GM18951 (cell line): Measurements from ENCODE around the gene CISH.

ENCODE experiments used
- POLR2A ChIP-seq: IDR thresholded peaks from 4 replicates; pipeline ENCODE4 v1.6.1; 2011; ENCODE audit warnings: mild to moderate bottlenecking; ENCODE audit not compliant: insufficient read length, insufficient read depth; ENCODE audit errors: extremely low read depth
- in situ Hi-C: fragments of 300-500 bp; cut with MboI; formaldehyde crosslinking; loops from one replicate; pipeline ENCODE4 v1.12.0; 2022; ENCODE audit warnings: low sequenced_read_pairs, mixed read lengths, inconsistent platforms; ENCODE audit not compliant: unreplicated experiment

CISH gene

DNA sequence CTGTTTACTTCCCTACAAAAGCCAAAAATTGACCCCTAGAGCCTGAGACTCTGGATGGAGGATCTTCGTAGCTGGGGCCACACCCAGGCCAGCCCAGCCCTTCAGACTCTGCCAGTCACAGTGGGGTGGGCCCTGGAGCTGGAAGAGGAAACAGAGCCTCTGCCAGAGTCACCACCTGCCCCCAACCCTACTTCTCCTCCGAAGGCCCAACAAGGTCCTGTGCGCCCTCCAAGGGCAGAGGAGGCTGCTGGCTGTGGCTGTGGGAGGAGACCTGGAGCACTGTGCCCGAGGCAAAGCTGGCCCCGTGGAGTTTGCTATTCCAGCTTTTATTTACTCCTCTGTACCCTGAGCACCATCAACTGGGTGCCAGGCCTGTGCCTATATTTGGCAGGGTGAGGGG is 19.0 kb downstream of the CISH start:
- in situ Hi-C loops, result loop anchor here (10.0 kb wide), 1 partner anchor 618 kb away; no protein-coding TSS in a partner anchor
- TF ChIP-seq POLR2A, result no peak

DNA sequence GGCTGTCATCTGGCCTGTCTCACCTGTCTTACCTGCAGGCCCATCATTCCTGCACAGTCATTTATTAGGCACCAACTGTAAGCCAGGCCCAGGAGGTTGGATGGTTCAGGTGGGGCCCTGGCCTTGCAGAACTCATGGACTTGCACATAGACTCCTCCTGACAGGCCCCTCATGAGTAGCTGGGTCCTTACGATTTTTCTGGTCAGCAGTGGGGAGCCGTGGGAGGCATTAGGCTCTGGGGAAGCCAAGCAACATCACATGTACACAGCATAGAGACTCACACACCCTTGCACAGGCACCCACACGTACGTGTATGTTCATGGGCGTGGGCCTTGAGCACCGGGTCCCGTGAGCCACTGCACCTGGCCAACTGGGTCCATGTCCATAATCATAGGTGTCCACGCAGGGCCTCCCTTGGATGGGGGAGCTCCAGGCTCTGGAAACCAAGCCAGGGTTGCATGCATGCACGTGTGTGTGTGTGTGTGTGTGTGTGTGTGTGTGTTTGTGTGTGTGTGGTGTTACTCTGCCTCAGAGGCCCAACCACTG is 20.3 kb downstream of the CISH start:
- in situ Hi-C loops, result loop anchor here (10.0 kb wide), 1 partner anchor 616 kb away; no protein-coding TSS in a partner anchor
- TF ChIP-seq POLR2A, result no peak

DNA sequence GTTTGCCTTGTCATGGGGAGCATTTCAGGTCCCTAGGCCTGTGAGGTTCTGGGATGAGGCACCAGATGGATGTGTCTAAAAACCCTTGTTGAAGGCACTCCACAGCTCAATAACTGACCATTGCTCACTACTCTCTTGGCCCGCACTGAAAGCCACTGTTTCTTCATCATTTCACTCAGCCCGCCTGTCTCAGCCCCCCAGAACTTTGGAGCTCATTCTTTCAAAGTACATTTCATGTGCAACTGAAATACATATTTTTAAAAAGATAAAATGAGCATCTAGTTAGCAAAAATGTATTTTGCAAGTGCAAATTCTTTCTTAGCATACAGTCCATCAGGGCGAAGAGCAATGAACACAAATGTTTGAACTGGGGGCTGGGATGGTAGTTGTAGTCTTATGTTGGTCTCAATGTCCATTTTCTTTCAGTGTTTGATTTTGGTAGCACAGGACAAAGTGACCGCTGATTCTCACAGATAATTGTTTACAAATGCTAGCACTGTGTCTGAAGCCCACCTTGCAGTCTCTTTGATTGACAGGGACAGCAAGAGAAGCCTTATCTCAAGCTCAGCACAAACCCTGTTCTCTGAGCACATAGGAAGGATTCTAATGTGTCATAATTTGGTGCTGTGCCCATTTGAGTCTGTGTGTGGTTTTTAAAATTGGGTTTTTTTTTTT is 22.7 kb downstream of the CISH start:
- in situ Hi-C loops, result no loop called here
- TF ChIP-seq POLR2A, result peak; percentile 5

DNA sequence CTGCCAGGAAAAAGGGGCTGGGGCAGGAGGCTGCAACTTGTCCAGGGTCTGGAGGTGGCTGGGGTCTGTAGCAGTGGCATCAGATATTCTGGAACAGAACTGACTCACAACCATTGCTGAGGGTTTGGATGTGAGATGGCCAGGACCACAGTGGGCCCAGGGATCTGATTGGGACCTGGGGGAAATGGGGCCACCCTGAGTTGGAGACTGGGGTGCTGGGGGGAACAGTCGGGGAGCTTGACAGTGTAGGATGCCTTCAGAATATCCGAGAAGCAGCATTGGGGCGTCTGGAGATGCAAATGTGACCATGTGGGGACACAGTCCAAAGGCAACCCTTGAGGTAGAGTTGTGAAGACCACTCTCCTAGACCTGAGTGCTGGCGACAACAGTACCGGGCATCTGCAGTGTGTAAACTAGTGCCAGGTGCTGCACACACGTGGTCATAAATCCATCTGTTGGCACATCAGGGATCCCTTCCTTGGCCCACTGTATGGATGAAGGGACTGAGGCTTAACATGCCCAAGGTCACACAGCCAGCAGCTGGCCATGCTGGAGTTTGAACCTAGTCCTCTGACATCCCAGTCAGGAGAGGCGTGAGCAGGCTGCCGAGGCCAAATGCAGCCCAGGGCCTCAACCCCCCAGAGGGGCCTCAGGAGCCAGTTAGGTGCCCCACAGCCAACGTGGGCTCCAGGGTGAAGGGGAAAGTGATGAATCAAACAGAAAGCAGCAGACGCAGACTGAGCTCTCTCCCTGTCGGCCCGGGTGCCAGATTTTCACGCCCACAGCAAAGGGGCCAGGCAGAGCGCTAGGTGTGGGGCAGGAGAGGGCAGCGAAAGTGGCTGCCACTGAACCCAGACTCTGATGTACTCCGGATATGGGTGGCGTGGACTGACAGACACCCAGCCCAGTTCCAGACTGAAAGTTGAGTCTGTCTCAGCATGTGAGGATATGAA is 23.5 kb downstream of the CISH start:
- in situ Hi-C loops, result no loop called here
- TF ChIP-seq POLR2A, result peak; percentile 32

DNA sequence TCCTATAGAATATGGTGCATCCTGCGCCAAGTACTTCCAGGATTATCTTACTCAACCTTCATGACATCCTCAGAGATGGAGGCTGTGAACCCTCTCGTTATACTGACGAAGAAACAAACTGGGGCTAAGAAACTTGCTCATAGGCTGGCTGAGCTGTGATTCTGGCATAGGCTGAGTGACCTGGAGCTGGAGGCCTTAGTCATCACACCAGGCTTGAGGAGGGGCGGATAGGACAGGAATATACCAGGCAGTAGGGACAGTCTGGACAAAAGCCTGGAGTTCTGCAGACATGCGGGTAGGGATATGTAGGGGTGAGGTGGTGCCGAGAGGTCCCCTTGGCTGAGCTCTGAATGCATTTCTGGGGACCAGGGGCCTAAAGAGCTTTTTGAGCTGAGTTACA is 24.2 kb downstream of the CISH start:
- in situ Hi-C loops, result no loop called here
- no peak for TF ChIP-seq POLR2A

DNA sequence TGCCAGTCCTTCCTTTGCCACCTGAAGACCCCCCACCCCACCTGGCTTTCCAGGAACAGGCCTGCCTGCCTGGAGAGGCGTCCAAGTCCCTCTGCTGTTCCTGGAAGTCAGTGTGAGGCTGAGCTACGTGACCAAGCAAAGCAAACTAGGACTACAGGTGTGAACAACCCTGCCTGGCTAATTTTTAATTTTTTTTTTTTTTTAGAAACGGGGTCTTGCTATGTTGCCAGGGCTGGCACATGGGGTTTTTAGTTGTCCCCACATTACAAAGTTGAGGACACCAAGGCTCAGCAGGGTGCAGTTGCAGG is 24.9 kb downstream of the CISH start:
- in situ Hi-C loops, result no loop called here
- TF ChIP-seq POLR2A, result no peak

DNA sequence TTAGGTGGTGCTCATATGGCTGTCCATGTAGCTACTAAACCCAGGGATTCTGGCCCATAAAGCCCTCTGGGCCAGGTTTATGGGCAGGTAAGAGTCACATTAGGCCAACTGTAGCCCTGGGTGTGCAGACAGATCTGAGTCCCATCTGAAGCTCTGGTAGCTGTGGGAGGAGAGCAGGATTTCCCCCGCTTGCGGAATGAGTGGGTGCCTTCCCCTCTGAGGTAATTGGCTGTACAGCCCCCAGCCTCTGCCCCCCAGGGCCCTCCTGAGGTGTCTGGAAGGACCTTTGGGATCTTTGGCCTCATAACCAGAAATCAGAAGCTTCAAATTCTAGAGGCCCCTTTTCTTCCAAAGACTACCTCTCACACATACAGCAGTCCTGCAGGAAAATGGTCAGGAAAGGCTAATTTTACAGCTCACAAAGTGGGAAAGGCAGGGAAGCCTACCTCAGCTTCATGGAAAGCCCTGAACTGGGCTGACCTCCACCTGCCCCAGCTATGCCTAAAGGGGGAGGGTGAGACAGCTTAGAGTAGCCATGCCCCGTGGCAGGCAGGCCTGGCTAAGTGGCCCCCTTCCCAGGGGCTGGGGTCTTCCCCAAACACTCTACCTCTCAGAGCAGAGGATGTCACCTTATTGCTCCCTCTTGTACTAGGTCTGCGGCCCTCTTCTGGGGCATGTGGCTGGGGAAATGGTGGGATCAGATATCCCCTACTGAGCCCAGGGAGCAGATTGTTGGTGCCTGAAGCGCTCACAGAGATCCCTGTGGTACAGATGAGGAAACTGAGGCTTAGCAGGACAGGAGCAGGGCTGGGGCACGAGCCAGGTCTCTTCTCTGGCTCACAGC is 25.4 kb downstream of the CISH start:
- in situ Hi-C loops, result no loop called here
- no peak for TF ChIP-seq POLR2A

DNA sequence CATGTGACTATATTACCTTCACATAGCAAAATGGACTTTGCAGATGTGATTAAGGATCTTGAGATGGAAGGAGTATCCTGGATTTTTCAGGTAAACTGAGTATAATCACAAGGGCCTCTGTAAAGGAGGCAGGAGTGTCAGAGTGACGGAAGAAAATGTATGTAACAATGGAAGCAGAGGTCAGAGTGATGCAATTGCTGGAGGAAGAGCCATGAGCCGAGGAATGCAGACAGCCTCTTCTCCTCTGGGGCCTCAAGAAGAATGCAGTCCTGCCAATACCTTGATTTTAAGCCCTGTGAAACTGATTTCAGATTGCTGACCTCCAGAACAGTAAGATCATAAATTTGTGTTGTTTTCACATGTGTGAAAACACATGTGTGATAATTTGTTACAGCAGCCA is 27.2 kb downstream of the CISH start:
- no peak for TF ChIP-seq POLR2A
- in situ Hi-C loops, result no loop called here

DNA sequence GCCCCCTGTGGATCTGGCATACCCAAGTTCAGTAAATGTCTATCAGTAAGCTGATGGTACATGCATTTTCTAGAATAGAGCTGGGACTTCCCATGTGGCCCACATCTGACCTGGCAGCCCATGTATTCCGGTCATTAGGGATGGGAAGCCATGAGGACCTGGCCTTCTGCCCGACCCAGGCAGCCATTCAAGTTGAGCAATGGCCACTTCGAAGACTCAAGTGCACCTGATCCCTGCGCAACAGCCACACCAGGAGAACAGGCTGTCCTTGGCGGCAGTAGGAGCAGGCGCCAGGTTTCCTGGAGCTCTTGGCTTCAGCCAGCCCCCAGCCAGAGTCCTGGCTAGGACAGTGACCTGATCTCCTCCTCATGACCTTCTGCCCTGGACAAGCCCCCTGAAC is 27.7 kb downstream of the CISH start:
- TF ChIP-seq POLR2A, result no peak
- in situ Hi-C loops, result no loop called here

DNA sequence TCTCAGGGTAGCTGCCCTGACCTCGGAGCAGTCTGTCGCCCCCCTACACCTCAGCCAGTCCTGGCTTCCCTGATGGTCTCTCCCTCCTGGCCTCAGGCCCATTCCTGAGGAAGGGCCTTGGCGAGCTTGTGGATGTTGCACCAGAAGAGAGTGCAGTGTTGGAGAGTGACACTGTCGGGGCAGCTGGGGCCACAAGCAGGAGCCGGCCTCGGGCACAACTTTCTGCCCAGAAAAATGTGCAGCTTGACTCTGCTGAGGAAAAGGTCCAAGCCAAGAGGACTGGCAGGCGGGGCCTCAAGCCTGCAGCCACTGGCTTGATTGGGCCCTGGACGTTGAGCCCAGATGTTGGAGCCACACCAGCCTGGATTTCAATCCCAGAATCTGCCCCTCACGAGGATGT is 29.5 kb downstream of the CISH start:
- in situ Hi-C loops, result no loop called here
- TF ChIP-seq POLR2A, result no peak

DNA sequence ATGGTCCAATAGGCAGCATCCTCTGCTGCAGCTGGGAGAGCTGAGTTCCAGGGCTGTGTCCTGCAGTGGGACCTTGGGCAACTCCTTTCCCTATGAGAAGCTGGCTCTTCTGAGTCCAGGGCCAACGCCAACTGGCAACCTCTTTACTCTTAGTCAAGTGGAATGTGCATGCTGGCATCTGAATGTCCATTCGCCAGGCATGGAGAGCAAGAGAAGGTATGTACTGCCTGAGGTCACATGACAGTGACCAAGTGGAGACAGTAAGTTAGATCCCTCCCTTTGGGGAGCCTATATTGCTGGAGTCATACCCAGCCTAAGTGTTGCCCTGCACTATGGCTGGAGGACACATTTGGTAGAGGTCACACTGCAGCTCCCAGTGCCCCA is 30.1 kb downstream of the CISH start:
- in situ Hi-C loops, result no loop called here
- TF ChIP-seq POLR2A, result no peak

DNA sequence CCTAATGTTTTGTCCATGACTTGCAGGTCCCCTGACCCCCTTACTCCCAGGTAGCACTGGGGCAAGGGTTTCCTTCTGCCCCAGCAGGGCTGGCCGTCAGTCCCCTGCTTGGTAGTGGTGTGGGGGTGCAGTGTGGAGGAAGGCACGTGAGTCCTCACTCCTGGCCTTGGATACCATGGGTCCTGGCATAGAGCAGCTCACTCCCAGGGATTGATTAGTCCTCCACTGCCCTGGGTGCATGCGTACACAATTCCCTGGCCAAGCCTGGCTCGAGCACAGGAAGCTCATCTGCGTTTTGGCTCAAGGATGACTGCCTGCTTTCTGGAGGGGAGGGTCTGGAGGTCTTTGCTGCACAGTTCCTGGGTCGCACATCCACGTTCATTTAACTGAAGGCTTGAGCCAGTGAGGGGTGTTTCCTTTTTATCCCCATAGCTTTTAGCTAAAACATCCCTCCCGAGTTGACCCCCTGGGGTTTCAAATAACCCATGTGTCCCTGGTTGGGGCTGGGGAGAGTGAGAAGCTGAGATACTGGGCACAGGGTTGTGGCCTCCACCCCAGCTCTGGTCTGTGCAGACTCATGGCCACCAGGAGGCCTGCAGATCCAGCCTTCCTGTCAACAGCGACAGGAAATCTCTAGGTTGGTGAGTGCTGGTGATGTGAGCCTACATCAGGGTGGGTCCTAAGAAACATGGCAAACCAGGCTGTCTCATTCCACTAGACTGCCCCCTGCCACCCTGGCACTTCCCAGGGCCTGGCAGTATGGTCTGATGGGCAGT is 30.7 kb downstream of the CISH start:
- no peak for TF ChIP-seq POLR2A
- in situ Hi-C loops, result no loop called here
